Measurements from ENCODE around the gene CETN1.

DNA sequence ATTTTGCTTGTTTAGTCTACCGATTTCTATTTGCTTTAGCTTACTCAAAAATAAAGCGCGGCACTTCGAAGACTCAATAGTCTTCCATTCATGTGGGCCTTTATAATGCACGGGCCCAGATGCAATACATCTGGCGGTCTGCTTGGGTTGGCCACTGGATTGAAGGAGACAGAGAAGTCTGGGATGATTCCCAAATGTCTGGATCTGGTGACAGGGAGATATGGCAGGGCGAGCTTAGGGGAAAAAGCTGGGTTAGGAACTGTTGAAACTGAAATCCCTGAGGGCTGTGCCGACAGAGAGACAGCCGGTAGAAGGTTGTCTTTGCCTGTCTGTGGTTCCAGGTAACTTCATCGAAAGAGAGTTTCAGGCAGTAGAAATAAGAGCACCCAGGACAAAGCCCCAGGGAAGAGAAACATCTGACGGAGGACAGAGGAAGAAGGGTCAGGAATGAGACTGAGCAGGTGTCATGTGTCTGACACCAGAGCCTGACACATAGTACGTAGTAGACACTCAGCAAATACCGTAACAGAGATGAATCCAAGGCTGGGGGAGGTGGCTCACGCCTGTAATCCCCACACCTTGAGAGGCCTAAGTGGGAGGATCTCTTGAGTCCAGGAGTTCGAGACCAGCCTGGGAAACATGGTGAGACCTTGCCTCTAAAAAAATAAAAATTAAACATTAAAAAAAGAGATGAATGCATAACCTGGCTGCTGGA is 30.2 kb downstream of the CETN1 start:
- TF ChIP-seq, protein P1, sequence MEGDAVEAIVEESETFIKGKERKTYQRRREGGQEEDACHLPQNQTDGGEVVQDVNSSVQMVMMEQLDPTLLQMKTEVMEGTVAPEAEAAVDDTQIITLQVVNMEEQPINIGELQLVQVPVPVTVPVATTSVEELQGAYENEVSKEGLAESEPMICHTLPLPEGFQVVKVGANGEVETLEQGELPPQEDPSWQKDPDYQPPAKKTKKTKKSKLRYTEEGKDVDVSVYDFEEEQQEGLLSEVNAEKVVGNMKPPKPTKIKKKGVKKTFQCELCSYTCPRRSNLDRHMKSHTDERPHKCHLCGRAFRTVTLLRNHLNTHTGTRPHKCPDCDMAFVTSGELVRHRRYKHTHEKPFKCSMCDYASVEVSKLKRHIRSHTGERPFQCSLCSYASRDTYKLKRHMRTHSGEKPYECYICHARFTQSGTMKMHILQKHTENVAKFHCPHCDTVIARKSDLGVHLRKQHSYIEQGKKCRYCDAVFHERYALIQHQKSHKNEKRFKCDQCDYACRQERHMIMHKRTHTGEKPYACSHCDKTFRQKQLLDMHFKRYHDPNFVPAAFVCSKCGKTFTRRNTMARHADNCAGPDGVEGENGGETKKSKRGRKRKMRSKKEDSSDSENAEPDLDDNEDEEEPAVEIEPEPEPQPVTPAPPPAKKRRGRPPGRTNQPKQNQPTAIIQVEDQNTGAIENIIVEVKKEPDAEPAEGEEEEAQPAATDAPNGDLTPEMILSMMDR (conservative IDR thresholded peaks at IDR 0.05; ENCODE audit: low read depth, low read length), result no peak
- TF ChIP-seq EZH2 (IDR thresholded peaks at IDR 0.05; ENCODE audit: borderline replicate concordance, low read depth, low read length, poor library complexity, severe bottlenecking), result no peak

Data from A673 (cell line).